GM18870 (cell line): ENCODE measurements around the gene JADE3.
A peak's percentile ranks its signal among the peaks of the same experiment; 100 is the strongest.
"Not testable (repeated sequence)": the region's sequence is repeated elsewhere in the genome, so short reads cannot be mapped to it uniquely, and the experiment has no call there.

Source experiments
- ATAC-seq: cut with Tn5 transposase; IDR thresholded peaks from one replicate; pipeline ENCODE4 v1.9.1; 2021; ENCODE audit warnings: moderate library complexity; ENCODE audit not compliant: unreplicated experiment

The JADE3 gene

DNA sequence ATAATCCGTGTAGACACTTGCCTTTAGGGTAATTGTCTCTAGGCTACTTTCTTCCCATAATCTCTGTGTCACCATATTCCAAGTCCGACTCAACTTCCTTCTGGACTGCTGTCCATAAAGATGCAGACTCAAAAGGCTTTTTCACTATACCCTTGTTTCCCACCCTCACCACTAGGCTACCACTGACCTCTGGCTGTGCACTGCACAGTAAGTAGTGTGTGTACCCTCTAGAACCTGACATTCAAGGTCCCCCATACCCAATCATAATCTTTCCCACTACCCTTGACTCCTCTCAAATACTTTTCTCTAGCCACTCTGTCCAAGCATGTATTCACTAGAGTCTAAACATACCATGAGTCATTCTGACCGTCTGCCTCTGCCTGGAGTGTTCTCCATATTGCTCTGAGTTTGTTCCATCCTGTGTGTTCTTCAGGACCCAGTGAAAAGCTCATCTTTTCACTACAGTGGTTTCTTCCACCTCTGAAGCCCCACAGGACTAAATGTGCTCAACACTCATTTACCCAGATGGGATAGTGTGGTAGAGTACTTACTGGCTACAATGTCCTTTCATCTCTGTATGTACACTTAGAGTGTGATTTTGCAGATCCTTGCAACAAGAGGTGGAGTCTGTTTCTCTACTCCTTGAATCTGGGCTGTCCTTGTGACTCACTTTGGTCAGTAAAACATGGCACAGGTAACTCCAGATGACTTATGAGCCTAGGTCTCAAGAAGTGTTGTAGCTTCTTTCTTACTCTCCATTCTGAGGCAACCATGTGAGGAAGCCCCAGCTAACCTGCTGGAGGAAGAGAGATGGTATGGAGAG is 17.4 kb downstream of the JADE3 start:
- ATAC-seq: no peak

DNA sequence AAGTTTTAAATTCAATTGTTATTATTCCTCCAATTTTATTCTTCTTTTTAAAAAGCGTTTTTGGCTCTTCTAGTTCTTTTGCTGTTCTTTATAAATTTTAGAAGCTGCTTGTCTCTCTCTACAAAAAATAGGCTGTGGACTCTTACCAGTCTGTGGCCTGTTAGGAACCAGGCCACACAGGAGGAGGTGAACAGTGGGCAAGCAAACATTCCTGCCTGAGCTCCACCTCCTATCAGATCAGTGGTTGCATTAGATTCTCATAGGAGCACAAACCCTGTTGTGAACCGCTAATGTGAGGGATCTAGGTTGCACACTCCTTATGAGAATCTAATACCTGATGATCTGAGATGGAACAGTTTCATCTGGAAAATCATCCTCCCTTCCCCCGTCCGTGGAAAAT is 23.1 kb downstream of the JADE3 start:
- ATAC-seq: no peak

- no peak for ATAC-seq
Observed at GRCh38 chrX:46938589-46938988, 26.4 kb downstream of the JADE3 start.

DNA sequence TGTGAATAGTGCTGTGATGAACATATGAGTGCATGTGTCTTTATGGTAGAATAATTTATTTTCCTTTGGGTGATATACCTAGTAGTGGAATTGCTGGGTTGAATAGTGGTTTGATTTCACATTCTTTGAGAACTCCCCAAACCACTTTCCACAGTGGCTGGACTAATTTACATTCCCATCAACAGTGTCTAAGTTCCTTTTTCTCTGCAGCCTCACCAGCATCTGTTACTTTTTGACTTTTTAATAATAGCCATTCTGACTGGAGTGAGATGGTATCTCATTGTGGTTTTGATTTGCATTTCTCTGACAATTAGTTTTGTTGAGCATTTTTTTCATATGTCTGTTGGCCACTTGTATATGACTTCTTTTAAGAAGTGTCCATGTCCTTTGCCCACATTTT is 29.1 kb downstream of the JADE3 start:
- ATAC-seq: no peak

- ATAC-seq: peak; percentile 87
Observed at GRCh38 chrX:46953137-46953527, 40.9 kb downstream of the JADE3 start.

DNA sequence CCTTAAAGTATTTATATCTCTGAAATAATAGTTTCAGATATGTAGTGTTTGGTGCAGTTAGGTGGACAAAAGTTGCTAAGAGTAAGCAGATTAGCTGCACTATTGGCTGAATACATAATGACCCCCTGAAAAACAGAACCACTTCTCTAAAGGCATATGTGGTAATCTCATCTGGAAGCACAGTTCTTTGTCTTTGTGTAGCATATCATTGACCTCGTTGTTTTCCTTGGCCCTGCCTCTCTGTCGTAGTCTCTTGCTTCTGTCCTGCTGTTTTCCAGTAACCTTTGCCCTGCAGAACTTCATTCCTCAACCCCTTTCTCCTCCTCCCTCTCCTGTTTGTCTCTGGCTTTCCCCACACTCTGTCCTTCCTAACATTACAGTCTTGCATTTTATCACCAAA is 41.4 kb downstream of the JADE3 start:
- peak; percentile 14 for ATAC-seq

GRCh38 chrX:46954716-46955115 is 42.5 kb downstream of the JADE3 start:
- no peak for ATAC-seq

GRCh38 chrX:46956589-46956988 is 44.4 kb downstream of the JADE3 start:
- ATAC-seq: not testable (repeated sequence)

GRCh38 chrX:46957297-46957696 is 45.1 kb downstream of the JADE3 start:
- ATAC-seq: no peak

DNA sequence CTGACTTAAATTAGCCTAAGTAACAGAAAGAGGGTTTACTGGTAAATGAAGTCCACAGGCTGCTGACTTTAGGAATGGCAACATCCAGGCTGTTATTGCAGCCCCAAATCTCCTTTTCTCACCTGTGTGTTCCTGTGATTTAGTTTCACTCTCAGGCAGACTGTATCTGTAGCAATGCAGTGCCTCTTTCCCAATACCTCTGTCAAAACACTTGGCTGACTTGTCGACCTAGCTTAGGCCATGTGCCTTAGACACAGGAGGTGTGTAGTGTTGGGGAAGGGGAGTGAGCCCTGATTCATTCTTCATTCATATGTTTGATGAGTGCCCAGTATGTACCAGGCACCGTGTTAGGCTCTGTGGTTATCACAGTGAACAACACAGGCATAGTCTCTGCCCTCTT is 46.9 kb downstream of the JADE3 start:
- no peak for ATAC-seq

DNA sequence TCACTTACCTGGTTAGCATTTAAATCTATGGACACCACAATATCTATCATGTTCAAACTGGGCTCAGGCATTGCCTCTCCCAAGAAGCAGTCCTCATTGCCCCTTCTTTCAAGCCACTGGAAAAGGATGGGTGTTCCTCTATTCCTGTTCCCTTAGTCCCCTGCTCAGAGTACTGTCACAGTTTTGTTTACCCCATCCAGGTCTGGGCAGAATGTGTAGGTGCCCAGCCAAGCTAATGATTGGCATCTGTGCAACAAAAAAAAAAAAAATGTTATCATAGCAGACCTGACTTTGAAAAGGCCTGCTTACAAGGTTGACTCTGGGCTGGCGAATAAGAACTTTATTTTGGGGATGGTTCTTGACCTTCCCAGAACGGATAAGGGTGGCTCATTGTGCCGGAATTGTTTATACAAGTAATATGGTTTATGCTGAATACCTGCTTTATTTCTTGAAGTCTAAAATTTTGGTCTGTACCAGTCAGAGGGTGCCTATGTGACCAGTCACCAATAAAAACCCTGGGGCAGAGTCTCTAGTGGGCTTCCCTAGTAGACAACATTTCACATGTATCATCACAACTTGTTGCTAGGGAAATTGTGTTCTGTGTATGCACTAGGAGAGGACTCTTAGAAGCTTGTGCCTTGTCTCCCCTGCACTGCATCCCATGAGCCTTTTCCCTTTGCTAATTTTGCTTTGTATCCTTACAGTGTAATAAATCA is 47.9 kb downstream of the JADE3 start:
- no peak for ATAC-seq

DNA sequence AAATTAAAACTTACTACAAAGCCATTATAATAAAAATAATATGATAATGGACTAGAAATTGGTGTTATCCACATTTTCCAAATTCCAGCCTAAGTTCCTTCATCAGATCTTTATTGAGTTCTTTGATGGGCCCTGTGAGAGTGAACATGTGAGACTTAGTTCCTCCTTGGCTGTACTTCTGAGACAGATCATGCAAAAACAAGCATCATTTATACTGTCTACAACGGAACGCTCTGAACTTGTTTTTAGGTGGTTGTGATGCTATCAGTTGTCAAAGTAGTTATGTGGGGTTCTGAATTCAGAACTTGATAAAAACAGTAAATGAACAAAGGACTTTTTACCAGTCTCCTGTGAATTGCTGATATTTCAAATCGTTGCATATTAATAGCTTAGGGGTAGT is 48.9 kb downstream of the JADE3 start:
- no peak for ATAC-seq

DNA sequence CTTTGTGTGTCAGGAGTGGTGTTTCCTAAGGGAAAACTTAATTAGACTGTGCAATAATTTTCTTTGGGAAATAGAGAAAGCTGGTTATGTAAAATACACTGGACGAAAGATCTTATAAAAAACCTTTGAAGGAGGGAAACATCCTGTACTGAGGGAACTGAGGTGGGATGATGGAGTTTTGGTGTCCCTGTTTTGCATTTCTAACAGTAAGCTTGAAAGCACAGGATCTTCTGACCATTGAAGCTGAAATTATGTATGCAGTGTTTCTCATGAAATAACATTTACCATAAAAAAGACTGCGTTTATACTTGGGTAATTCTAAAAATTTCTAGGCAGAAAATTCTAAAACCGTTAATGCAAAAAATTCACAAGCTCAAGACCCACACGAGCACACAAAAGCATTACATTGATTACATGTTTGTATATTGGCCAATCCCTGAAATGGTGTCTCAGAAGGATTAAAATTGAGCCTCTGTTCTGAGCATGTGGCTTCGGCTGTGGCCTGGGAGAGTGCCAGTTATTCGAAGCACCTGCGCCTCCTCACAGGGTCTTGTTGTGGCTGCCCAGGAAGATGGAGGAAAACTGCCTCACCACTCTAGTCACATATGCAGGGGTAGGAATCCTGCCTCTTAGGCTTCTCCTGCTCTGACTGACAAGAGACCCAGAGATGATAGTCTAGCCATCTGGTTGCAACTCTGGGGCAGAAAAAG is 49.5 kb downstream of the JADE3 start:
- no peak for ATAC-seq

DNA sequence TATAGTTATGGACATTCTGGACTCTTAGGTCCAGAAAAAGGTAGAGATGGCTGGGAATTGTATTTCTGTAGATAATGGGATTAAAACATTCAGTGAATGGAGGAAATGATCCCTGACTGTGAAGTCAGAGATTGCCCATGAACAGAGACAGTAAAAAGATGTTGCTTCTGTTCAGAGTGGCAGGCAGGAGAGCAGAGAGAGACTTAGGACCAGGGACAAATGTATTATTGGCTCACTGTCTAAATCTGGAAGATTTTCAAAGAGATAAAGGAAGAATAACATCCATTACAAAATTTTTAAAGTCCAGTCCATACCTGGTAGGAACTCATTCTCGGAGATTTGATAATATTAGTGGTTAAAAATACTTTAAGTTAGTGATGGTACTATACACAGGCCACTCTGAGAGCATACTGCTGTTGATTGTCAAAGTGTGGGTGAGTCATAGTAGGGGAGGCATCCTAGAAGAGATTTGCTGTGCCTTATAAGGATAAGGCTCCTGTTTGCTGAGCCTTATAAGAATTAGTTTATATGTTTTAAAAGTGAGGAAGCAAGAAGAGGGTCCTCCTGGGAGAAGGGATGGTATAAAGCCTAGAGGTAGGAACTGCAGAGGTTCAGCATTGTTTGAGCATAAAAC is 53.0 kb downstream of the JADE3 start:
- no peak for ATAC-seq

- peak; percentile 77 for ATAC-seq
Observed at GRCh38 chrX:46967547-46967946, 55.3 kb downstream of the JADE3 start.

GRCh38 chrX:46977046-46977445 is 64.8 kb downstream of the JADE3 start:
- not testable (repeated sequence) for ATAC-seq

GRCh38 chrX:46978341-46979291 is 66.4 kb downstream of the JADE3 start:
- ATAC-seq: no peak

DNA sequence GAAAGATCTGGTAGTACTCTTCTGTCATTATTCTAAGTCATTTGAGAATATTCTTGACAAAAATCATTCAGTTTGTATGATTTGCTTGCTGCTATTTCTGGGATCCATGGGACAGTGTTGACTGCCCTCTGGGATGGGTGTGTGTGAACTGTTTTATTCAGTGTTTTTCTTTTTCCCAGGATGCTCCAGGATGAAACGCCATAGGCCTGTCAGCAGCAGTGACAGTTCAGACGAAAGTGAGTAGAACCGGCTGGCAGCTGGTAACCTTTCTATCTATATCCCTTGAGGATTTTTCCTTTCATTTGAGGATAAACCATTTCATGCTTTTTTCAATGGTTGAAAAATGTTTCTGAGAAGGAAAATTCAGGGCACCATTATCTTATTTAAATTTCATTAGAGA is 72.5 kb downstream of the JADE3 start:
- no peak for ATAC-seq

- no peak for ATAC-seq
Observed at GRCh38 chrX:46989548-46989947, 77.3 kb downstream of the JADE3 start.

DNA sequence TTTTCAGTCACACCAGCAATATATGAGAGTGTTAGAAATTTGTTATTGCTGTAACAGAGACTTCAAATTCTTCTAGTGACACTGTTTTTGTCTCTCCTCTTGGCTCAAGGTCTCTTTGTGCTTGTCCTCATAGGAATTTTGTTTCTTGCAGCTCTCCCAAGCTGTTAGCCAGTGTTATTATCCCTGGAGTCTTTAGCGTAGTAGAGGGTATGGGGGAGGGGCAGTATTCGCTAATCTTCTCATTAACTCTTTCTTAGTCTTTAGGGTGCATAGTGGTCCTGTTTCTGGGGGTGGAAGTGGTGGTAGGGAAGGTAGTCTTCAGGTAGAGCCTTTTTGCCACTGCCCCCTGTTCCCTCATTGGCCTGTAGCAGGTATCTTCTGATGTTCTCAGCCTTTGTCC is 79.4 kb downstream of the JADE3 start:
- no peak for ATAC-seq
